GM20431 (cell line): Measurements from ENCODE around the gene FDXR.

ENCODE experiments used
- in situ Hi-C: fragments of 300-500 bp; cut with MseI, MboI; formaldehyde crosslinking; loops from one replicate; pipeline ENCODE4 v1.15.0; 2020; ENCODE audit warnings: low sequenced_read_pairs; ENCODE audit not compliant: unreplicated experiment

FDXR gene

DNA sequence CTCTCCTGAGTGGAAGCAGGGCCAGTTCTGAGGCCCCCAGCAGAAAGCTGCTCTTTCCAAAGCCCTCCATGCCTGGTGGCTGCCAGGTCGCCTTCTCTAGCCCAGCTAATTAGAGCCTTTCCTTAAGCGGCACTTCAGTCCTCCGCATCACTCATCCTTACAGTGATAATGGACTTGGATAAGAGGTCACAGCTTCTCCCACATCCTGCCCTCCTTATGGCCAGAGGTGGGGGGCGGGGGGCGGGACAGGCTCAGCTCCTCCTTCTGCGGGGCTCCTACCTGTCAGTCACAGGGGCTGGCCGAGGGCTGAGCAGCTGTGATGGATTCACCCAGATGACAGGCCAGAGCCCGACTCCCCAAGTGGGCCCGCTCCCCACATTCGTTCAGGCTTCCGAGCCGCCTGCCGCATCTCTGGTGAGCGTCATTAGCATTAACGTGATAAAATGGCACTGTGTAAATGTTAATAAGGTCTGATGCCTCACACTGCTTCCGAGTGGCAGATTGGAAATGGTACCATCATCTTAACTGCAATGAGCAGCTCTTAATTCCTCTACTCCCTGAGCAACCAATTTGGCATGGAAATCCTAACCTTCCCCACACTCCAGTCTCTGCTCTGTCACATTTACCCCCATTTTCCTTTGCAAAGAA is 54.4 kb downstream of the FDXR start:
- in situ Hi-C loops = no loop called here

DNA sequence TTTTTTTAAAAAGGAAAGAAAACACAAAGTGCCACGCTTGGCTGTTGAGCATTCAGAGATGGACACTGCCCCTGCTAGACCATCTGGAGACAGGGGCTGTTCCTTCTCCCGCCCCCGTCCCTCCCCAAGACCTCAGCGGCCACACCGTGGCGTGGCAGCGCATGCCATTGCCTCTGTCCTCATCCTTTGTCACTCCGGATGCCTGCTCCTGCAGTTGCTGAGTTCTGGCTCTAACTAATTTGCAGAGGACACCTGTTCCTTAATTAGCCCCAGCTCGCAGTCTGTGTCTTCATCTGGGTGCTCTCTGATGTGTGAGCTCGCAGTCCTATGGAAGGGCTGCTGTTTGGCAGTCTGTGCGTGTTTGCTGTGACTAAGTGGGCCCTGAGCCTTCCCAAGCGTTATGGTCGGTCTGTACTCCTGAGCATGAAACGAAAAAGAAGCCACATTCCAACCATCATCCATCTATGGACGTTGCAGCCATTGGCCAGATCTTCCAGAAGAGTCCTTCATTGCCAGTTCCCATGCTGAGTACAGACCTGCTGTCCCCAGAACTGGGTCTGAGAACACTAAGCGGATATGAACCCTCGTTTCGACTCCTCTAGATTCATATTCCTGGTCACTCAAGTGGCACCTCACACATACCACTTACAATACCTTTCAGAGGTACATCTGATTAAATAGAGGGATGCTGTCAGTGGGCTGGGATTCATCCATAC is 55.7 kb downstream of the FDXR start:
- in situ Hi-C loops = no loop called here

- in situ Hi-C loops = no loop called here
Observed at GRCh38 chr17:74815550-74816370, 57.0 kb downstream of the FDXR start.

GRCh38 chr17:74815067-74815466 is 57.7 kb downstream of the FDXR start:
- in situ Hi-C loops = no loop called here

GRCh38 chr17:74814453-74814852 is 58.3 kb downstream of the FDXR start:
- in situ Hi-C loops = no loop called here
